DND-41 (cell line): ENCODE measurements around the gene CEP162.
"Not testable (repeated sequence)": the region's sequence is repeated elsewhere in the genome, so short reads cannot be mapped to it uniquely, and the experiment has no call there.

Source experiments
- ATAC-seq: fragments of 200-7000 bp; cut with Tn5 transposase; 3 replicates; pipeline ENCODE4 v1.9.1; 2021; ENCODE audit warnings: low read depth; ENCODE audit not compliant: insufficient read depth
- DNase-seq: peaks from one replicate; pipeline ENCODE4 v3.0.0-alpha.2; 2020
- H2AFZ ChIP-seq: 2 replicates; pipeline ENCODE4 v1.6.0; 2012; ENCODE audit warnings: low read depth, low read length
- H3K27ac ChIP-seq: 2 replicates; pipeline ENCODE4 v1.5.1; 2012; ENCODE audit warnings: low read length, inconsistent platforms
- H3K27me3 ChIP-seq: fragments of 200-600 bp; sonication (generic); 2 replicates; pipeline ENCODE4 v1.6.0; 2012; ENCODE audit warnings: low read length, mild to moderate bottlenecking, inconsistent platforms; ENCODE audit not compliant: insufficient read depth, poor library complexity
- H3K36me3 ChIP-seq: 2 replicates; pipeline ENCODE4 v1.5.1; 2012; ENCODE audit warnings: low read length, inconsistent platforms; ENCODE audit not compliant: insufficient read depth
- H3K4me1 ChIP-seq: 2 replicates; pipeline ENCODE4 v1.5.1; 2012; ENCODE audit warnings: mild to moderate bottlenecking, low read length; ENCODE audit not compliant: insufficient read depth
- H3K4me2 ChIP-seq: 2 replicates; pipeline ENCODE4 v1.6.0; 2012; ENCODE audit warnings: mild to moderate bottlenecking, moderate library complexity, low read length, inconsistent platforms; ENCODE audit not compliant: insufficient read depth
- H3K4me3 ChIP-seq, 2 experiments: fragments of 200-600 bp in 1 of 2; shearing (Covaris generic) in 1 of 2; 2 replicates each; pipeline ENCODE4 v1.5.1; 2012 to 2016; ENCODE audit warnings: inconsistent platforms in 2 of 2, low read length in 2 of 2, mild to moderate bottlenecking in 2 of 2, low read depth in 1 of 2, moderate library complexity in 1 of 2
- H3K79me2 ChIP-seq: 2 replicates; pipeline ENCODE4 v1.6.0; 2012; ENCODE audit warnings: low read length, inconsistent platforms; ENCODE audit not compliant: insufficient read depth
- H3K9ac ChIP-seq: 2 replicates; pipeline ENCODE4 v1.6.0; 2012; ENCODE audit warnings: low read depth, mild to moderate bottlenecking, inconsistent platforms, low read length, moderate library complexity
- H3K9me3 ChIP-seq: 2 replicates; pipeline ENCODE4 v1.5.1; 2012; ENCODE audit warnings: low read length, moderate library complexity, mild to moderate bottlenecking, inconsistent platforms; ENCODE audit not compliant: insufficient read depth, severe bottlenecking
- H4K20me1 ChIP-seq: 2 replicates; pipeline ENCODE4 v1.6.0; 2012; ENCODE audit warnings: low read length; ENCODE audit not compliant: insufficient read depth
- CTCF ChIP-seq: IDR thresholded peaks from 2 replicates; pipeline ENCODE4 v1.5.1; 2012; ENCODE audit warnings: borderline replicate concordance, low read length, moderate library complexity, mild to moderate bottlenecking; ENCODE audit not compliant: poor library complexity, severe bottlenecking; ENCODE audit errors: extremely low read depth
- EZH2 ChIP-seq: IDR thresholded peaks from 3 replicates; pipeline ENCODE4 v1.6.1; 2012; ENCODE audit warnings: borderline replicate concordance, low read depth, mild to moderate bottlenecking, moderate library complexity, low read length, inconsistent platforms; ENCODE audit not compliant: severe bottlenecking

The CEP162 gene

GRCh38 chr6:84135291-84135690, 92.2 kb downstream of the CEP162 start:
- no peaks in the 10 kb centered on the region for H3K27me3 ChIP-seq
- no peak overlapping the region for H2AFZ ChIP-seq
- H3K27ac ChIP-seq, result no peak overlapping the region
- H3K4me3 ChIP-seq, result no peak overlapping the region
- no peaks in the 10 kb centered on the region for H3K4me1 ChIP-seq
- no peak overlapping the region for H3K4me2 ChIP-seq
- H3K9me3 ChIP-seq, result peaks cover 12% of the 10 kb centered on the region
- H3K36me3 ChIP-seq, result peaks cover 32% of the 10 kb centered on the region
- no peaks in the 10 kb centered on the region for H4K20me1 ChIP-seq
- DNase-seq, result no peak
- H3K9ac ChIP-seq, result no peak overlapping the region
- TF ChIP-seq CTCF (no peak), EZH2 (no peak)
- H3K79me2 ChIP-seq, result no peaks in the 10 kb centered on the region
- no peak for ATAC-seq

GRCh38 chr6:84133385-84133784, 94.1 kb downstream of the CEP162 start:
- H3K9ac ChIP-seq, H3K79me2 ChIP-seq, H3K4me3 ChIP-seq, ATAC-seq, H3K4me2 ChIP-seq, H4K20me1 ChIP-seq, H3K4me1 ChIP-seq, H2AFZ ChIP-seq, H3K27ac ChIP-seq, DNase-seq, H3K27me3 ChIP-seq: not testable (repeated sequence)
- Histone ChIP-seq H3K36me3 (peaks cover 32% of the 10 kb centered on the region), H3K9me3 (peaks cover 12% of the 10 kb centered on the region)

DNA sequence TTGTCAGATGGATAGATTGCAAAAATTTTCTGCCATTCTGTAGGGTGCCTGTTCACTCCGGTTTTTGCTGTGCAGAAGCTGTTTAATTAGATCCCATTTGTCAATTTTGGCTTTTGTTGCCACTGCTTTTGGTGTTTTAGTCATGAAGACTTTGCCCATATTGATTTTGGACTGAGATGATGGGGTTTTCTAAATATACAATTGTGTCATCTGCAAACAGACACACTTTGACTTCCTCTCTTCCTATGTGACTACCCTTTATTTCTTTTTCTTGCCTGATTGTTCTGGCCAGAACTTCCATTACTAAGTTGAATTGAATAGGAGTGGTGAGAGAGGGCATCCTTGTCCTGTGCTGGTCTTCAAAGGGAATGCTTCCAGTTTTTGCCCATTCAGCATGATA, 97.9 kb downstream of the CEP162 start:
- not testable (repeated sequence) for H3K9ac ChIP-seq, H3K4me2 ChIP-seq, H3K27ac ChIP-seq, ATAC-seq, DNase-seq, H3K27me3 ChIP-seq, H3K4me1 ChIP-seq, H3K4me3 ChIP-seq, H4K20me1 ChIP-seq, H2AFZ ChIP-seq, H3K79me2 ChIP-seq
- peaks cover 12% of the 10 kb centered on the region for H3K9me3 ChIP-seq
- H3K36me3 ChIP-seq, result peaks cover 24% of the 10 kb centered on the region

- DNase-seq (no peak), ATAC-seq (no peak)
- Histone ChIP-seq H3K4me3 (no peak overlapping the region), H3K9me3 (peaks cover 2% of the 10 kb centered on the region), H3K4me2 (no peak overlapping the region), H3K4me1 (no peaks in the 10 kb centered on the region), H3K79me2 (no peaks in the 10 kb centered on the region), H3K27ac (no peak overlapping the region), H3K36me3 (peaks cover 24% of the 10 kb centered on the region), H3K9ac (no peak overlapping the region), H3K27me3 (no peaks in the 10 kb centered on the region), H4K20me1 (no peaks in the 10 kb centered on the region), H2AFZ (no peak overlapping the region)
- TF ChIP-seq CTCF, result no peak
- no peak for TF ChIP-seq EZH2
These were observed 104.3 kb downstream of the CEP162 start for GRCh38 chr6:84123186-84123585.
